Fibroblast of lung (primary cell): ENCODE data around the gene TFCP2. TPM values are rescaled to one million over a fixed set of nuclear protein-coding genes. Genes with fewer than 3 reads are reported as not detected.

ENCODE experiments used
- DNase-seq, 2 donors: peaks; one replicate each; pipeline versions ENCODE4 v3.0.0 to v3.0.0-alpha.2; 2010; ENCODE audit warnings: low read depth in 2 of 2
- H2AFZ ChIP-seq: 2 replicates; pipeline ENCODE4 v1.5.1; 2012; ENCODE audit warnings: low read length, control low read depth, inconsistent platforms
- H3K27ac ChIP-seq: 2 replicates; pipeline ENCODE4 v1.5.1; 2011; ENCODE audit warnings: low read length, control low read depth; ENCODE audit not compliant: insufficient read depth
- H3K27me3 ChIP-seq: 2 replicates; pipeline ENCODE4 v1.5.1; 2011; ENCODE audit warnings: mild to moderate bottlenecking, low read length; ENCODE audit not compliant: control insufficient read depth, insufficient read depth
- H3K36me3 ChIP-seq: 2 replicates; pipeline ENCODE4 v1.5.1; 2011; ENCODE audit warnings: low read length; ENCODE audit not compliant: control insufficient read depth, insufficient read depth
- H3K4me1 ChIP-seq: 2 replicates; pipeline ENCODE4 v1.5.1; 2011; ENCODE audit warnings: low read length; ENCODE audit not compliant: control insufficient read depth, insufficient read depth; ENCODE audit errors: extremely low read depth
- H3K4me2 ChIP-seq: 2 replicates; pipeline ENCODE4 v1.5.1; 2011; ENCODE audit warnings: low read length, control low read depth; ENCODE audit not compliant: insufficient read depth; ENCODE audit errors: extremely low read depth
- H3K4me3 ChIP-seq, 4 experiments: fragments of 200-600 bp in 1 of 4; sonication (generic) in 1 of 4; replicated peaks in 1 of 4; 2 replicates each; pipeline ENCODE4 v1.5.1; 2011 to 2016; ENCODE audit warnings: low read length in 4 of 4, low read depth in 3 of 4, mild to moderate bottlenecking in 3 of 4, control low read depth in 2 of 4, inconsistent platforms in 1 of 4, mixed read lengths in 1 of 4; ENCODE audit not compliant: insufficient read depth in 1 of 4; ENCODE audit errors: control extremely low read depth in 1 of 4
- H3K79me2 ChIP-seq: 2 replicates; pipeline ENCODE4 v1.5.1; 2012; ENCODE audit warnings: mild to moderate bottlenecking, low read length, inconsistent platforms; ENCODE audit not compliant: control insufficient read depth, insufficient read depth
- H3K9ac ChIP-seq: 2 replicates; pipeline ENCODE4 v1.5.1; 2011; ENCODE audit warnings: mild to moderate bottlenecking, low read length, control low read depth; ENCODE audit not compliant: insufficient read depth
- H3K9me3 ChIP-seq: 2 replicates; pipeline ENCODE4 v1.5.1; 2012; ENCODE audit warnings: low read depth, low read length; ENCODE audit not compliant: control insufficient read depth, insufficient read depth
- H4K20me1 ChIP-seq: 2 replicates; pipeline ENCODE4 v1.5.1; 2011; ENCODE audit warnings: low read length; ENCODE audit not compliant: control insufficient read depth, insufficient read depth; ENCODE audit errors: extremely low read depth
- EZH2 ChIP-seq: IDR thresholded peaks from 2 replicates; pipeline ENCODE4 v1.5.1; 2012; ENCODE audit warnings: low read length, control low read depth, mild to moderate bottlenecking; ENCODE audit errors: missing control alignments
- polyA plus RNA-seq, 2 donors: library from polyadenylated mRNA; depleted of rRNA in 1 of 2; stranded (reverse) in 1 of 2; unstranded in 1 of 2; fragments of >200 nt; gene quantifications; 2 replicates each; pipeline ENCODE4 v1.2.1, GENCODE V29; 2011 to 2012; ENCODE audit warnings: missing spikeins in 1 of 2
- total RNA-seq: library from RNA; depleted of rRNA; stranded (reverse); fragments of >200 nt; gene quantifications from 2 replicates; pipeline ENCODE4 v1.2.1, GENCODE V29; 2014
- TF ChIP-seq, protein P1 (sequence below), 2 donors: IDR thresholded peaks in 1 of 2; conservative IDR thresholded peaks in 1 of 2; 1 replicate in 1 of 2; 2 replicates in 1 of 2; pipeline ENCODE4 v1.5.1; 2011 to 2012; ENCODE audit warnings: low read length in 2 of 2, control low read depth in 1 of 2, inconsistent platforms in 1 of 2, low read depth in 1 of 2, mild to moderate bottlenecking in 1 of 2

Gene TFCP2
- total and polyA plus RNA-seq, 2 donors (not counting 1 experiment from before 2014, with no cell fraction given): 9.4 to 23.0 TPM

DNA sequence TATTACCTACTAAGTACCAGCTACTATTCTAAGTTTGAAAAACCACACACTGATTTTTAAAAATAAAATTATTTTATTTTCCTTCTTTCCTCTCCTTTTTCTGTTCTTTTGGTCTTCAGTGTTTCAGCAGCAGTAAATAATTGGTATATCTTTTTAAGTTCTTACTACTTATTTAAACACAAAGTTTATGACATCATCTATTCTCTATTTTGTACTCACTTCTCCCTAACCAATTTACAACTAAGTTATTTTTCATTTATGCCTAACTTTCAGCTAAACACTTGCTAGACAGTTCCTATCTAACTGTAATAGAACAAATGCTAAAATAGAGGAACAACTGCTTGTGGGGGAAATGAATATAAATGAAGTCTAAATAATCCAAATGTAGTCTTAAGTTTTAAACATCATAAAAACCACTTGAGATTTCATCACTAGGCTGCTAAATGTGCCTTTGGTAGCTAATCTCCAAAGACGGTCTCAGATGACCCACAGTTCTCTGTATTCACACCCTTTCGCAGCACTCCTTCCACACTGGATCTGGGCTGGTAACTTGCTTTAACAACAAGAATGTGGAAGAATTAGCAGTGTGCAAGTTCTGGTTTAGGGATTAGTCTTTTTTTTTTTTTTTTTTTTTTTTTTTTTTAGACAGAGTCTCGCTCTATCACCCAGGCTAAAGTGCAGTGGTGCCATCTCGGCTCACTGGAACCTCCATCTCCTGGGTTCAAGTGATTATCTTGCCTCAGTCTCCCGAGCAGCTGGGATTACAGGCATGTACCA is 41.0 kb downstream of the TFCP2 start:
- H3K27ac ChIP-seq: no peak overlapping the region
- H3K36me3 ChIP-seq: no peaks in the 10 kb centered on the region
- no peak overlapping the region for H3K9ac ChIP-seq
- H3K9me3 ChIP-seq: no peaks in the 10 kb centered on the region
- no peak for TF ChIP-seq EZH2
- TF ChIP-seq, protein P1, sequence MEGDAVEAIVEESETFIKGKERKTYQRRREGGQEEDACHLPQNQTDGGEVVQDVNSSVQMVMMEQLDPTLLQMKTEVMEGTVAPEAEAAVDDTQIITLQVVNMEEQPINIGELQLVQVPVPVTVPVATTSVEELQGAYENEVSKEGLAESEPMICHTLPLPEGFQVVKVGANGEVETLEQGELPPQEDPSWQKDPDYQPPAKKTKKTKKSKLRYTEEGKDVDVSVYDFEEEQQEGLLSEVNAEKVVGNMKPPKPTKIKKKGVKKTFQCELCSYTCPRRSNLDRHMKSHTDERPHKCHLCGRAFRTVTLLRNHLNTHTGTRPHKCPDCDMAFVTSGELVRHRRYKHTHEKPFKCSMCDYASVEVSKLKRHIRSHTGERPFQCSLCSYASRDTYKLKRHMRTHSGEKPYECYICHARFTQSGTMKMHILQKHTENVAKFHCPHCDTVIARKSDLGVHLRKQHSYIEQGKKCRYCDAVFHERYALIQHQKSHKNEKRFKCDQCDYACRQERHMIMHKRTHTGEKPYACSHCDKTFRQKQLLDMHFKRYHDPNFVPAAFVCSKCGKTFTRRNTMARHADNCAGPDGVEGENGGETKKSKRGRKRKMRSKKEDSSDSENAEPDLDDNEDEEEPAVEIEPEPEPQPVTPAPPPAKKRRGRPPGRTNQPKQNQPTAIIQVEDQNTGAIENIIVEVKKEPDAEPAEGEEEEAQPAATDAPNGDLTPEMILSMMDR (conservative IDR thresholded peaks at IDR 0.05 in 1 of 2, IDR thresholded peaks at IDR 0.05 in 1 of 2; ENCODE audit: low read depth in 1 of 2, low read length in 2 of 2): no peak
- no peak overlapping the region for H3K4me2 ChIP-seq
- no peak for DNase-seq
- no peaks in the 10 kb centered on the region for H4K20me1 ChIP-seq
- H3K27me3 ChIP-seq: no peaks in the 10 kb centered on the region
- no peak overlapping the region for H3K4me3 ChIP-seq
- H3K79me2 ChIP-seq: no peaks in the 10 kb centered on the region
- H3K4me1 ChIP-seq: no peaks in the 10 kb centered on the region
- H2AFZ ChIP-seq: no peak overlapping the region

DNA sequence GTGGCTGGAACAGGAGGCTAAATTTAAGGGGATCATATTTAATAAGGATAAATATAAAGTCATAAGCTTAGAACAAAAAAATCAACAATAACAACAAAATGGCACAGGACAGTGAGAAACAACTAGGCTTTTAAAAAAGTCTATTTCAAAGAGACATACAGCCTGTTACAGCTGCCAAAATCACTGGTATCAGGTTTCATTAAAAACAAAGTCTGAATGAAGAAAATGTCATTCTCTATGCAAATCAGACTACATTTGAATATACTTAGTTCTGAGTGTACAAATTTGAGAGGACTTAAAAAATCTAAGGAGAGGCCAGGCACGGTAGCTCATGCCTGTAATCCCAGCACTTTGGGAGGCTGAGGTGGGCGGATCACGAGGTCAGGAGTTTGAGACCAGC is 44.0 kb downstream of the TFCP2 start:
- Histone ChIP-seq H3K36me3 (peaks cover 3% of the 10 kb centered on the region), H3K4me1 (no peaks in the 10 kb centered on the region), H3K9ac (no peak overlapping the region), H3K4me3 (no peak overlapping the region), H3K27ac (no peak overlapping the region), H3K4me2 (no peak overlapping the region), H3K79me2 (no peaks in the 10 kb centered on the region), H4K20me1 (no peaks in the 10 kb centered on the region), H3K9me3 (no peaks in the 10 kb centered on the region), H3K27me3 (no peaks in the 10 kb centered on the region), H2AFZ (no peak overlapping the region)
- peak; percentile 34 to 47 for DNase-seq
- TF ChIP-seq EZH2: no peak
- TF ChIP-seq, protein P1 (conservative IDR thresholded peaks at IDR 0.05 in 1 of 2, IDR thresholded peaks at IDR 0.05 in 1 of 2; ENCODE audit: low read depth in 1 of 2, low read length in 2 of 2): no peak

DNA sequence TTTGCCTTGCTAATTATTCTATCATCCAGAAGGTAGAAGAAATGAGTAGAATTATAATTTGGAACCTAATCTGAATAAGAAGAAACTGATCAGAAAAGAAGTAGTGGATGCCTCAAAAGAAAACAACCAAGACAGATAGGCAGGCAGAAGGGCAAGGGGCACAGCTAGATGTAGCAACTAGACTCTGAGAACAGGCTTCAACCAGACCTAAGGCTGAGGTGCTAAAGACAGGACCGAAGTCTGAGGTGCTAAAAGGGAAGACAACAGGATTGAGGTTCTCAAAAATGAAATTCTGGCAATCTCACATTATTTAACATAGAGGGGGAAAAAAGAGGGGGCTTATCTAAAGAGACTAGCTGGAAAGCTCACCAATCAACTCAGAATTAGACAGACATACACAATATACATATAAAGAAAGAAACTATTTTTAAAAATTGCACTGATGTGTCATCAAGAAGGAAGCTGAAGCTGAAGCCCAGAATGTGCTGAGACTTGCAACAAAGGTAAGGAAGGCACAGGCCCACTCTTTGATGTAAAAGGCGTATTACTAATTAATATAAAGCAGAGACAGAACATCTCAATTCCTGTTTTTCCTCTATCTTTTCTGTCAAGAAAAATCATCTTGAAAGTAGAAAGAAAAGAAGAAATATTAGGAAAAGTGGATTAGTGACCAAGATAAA is 45.7 kb downstream of the TFCP2 start:
- Histone ChIP-seq H3K4me3 (no peak overlapping the region), H3K4me1 (no peaks in the 10 kb centered on the region), H3K36me3 (peaks cover 3% of the 10 kb centered on the region), H2AFZ (no peak overlapping the region), H3K4me2 (no peak overlapping the region), H4K20me1 (no peaks in the 10 kb centered on the region), H3K9me3 (no peaks in the 10 kb centered on the region), H3K9ac (no peak overlapping the region), H3K27ac (no peak overlapping the region), H3K79me2 (no peaks in the 10 kb centered on the region), H3K27me3 (no peaks in the 10 kb centered on the region)
- TF ChIP-seq EZH2: no peak
- TF ChIP-seq, protein P1 (conservative IDR thresholded peaks at IDR 0.05 in 1 of 2, IDR thresholded peaks at IDR 0.05 in 1 of 2; ENCODE audit: low read depth in 1 of 2, low read length in 2 of 2): no peak
- DNase-seq: peak in 1 of 2 donors; percentile 44
